NCI-H446 (cell line): ENCODE results near the gene ERCC1.
A peak's percentile ranks its signal among the peaks of the same experiment; 100 is the strongest.

Experiments
- DNase-seq, 2 experiments: peaks; one replicate each; lab custom pipeline; 2025; lab: John Stamatoyannopoulos, UW

Gene ERCC1

DNA sequence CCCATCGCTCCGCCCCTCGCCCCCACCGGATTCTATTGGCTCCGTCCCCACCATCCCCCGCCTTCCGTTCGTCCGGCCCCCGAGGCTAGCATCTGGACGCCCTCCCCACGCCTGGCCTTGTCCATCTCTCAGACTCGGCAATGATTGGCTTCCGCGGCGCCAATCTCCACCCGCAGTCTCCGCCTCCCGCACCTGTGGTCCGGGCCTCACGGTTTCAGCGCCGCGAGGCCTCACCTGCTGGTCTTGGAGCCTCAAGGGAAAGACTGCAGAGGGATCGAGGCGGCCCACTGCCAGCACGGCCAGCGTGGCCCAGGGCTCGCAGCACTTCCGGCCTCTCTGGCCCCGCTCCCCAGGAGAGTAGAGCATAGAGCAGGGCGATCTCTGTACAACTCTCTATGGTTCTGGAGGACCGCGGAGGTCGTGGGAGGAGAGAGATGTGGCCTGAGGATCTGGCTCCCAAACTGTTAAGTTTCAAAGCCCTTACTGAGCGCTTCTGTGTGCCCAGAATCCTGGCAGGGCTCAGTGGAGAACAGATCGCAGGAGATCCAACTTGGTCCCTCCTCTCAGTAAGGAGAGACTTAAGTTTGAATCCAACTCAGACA lies at the start of gene ERCC1:
Gene ERCC1, minus strand, starts transcription at position 329 of the 602 bp plus-strand sequence. CDS start 543 bp downstream, outside the sequence.
- peak; percentile 94 to 96 for DNase-seq

DNA sequence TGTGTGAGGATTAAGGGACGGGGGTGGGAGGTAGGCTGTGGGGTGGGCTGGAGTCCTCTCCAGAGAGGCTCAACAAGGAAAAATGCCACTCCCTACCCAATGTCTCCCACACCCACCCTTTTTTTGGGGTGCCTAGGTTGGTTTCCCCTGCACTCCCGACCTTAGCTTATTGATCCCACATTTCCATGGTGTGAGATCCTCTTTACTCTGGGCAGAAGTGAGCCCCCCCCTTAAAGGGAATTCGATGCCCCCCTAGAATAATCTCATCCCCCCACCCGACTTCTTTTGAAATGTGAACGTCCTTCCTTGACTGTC lies 49.6 kb upstream of the ERCC1 start:
- no peak for DNase-seq

DNA sequence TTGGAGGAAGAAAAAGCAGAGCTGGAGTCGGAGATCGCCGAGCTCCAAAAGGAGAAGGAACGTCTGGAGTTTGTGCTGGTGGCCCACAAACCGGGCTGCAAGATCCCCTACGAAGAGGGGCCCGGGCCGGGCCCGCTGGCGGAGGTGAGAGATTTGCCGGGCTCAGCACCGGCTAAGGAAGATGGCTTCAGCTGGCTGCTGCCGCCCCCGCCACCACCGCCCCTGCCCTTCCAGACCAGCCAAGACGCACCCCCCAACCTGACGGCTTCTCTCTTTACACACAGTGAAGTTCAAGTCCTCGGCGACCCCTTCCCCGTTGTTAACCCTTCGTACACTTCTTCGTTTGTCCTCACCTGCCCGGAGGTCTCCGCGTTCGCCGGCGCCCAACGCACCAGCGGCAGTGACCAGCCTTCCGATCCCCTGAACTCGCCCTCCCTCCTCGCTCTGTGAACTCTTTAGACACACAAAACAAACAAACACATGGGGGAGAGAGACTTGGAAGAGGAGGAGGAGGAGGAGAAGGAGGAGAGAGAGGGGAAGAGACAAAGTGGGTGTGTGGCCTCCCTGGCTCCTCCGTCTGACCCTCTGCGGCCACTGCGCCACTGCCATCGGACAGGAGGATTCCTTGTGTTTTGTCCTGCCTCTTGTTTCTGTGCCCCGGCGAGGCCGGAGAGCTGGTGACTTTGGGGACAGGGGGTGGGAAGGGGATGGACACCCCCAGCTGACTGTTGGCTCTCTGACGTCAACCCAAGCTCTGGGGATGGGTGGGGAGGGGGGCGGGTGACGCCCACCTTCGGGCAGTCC lies 49.0 kb upstream of the ERCC1 start:
- DNase-seq, result no peak

DNA sequence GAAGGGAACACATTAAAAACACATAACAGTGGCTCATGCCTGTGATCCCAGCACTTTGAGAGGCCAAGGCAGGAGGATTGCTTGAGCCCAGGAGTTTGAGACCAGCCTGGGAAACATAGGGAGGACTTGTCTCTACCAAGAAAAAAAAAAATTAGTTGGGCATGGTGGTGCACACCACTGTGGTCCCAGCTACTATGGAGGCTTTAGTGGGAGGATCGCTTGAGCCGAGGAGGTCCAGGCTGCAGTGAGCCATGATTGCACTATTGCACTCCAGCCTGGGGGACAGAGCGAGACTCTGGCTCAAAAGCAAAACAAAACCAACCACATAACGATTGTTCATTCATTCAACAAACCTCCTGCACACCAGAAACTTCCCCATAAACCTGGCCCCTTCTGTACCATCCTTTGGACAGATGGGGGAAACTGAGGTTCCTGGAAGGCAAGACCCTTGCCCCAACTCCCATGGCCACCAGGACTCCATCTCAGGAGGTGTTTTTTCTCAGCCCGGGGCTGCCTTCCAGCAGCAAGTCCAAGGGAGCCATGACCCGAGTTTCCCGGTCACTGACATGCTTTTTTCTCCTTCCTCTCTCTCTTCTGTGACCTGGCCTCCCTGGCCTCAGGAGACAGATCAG lies 48.3 kb upstream of the ERCC1 start:
- DNase-seq, result no peak

DNA sequence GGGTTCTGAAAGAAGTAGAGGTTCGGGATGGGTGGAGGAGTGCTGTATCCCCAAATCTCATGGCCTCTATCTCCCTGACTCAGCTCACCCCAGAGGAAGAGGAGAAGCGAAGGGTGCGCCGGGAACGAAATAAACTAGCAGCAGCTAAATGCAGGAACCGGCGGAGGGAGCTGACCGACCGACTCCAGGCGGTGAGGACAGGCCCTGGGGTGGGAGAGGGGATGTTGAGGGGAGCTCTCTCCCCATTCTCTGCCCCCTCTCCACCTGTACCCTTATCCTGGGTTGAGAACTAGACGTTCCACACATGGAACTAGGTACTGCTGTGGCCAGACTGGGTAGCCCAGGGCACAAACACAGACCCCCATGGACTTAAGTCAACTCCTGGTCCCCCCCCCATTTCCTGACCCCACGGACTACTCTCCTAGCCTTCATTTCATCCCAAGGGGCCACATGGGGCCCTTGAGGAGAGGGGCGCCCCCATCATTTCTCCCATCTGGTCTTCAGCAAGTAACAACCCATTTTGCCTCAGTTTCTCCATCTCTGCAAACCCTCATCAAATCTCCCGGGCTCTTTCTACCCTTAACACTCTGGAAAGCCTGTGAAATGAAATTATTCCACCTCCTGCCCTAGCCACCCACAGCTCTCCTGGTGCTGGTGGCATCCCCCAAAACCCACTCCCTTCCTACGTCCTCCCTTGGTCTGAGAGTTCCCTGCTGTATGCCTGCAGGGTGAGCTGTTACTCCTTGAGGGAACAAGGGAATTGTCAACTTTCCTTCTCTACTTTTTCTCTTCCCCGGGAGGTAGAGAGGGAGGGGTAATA lies 47.6 kb upstream of the ERCC1 start:
- DNase-seq, result no peak

DNA sequence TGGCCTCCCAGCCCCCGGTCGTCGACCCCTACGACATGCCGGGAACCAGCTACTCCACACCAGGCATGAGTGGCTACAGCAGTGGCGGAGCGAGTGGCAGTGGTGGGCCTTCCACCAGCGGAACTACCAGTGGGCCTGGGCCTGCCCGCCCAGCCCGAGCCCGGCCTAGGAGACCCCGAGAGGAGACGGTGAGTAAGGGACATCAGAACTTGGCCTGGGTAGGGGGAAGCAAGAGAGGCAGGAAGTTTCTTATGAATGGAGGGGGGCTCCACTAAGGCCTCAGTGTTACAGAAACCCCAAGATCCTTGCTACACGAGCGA lies 47.0 kb upstream of the ERCC1 start:
- DNase-seq, result no peak

DNA sequence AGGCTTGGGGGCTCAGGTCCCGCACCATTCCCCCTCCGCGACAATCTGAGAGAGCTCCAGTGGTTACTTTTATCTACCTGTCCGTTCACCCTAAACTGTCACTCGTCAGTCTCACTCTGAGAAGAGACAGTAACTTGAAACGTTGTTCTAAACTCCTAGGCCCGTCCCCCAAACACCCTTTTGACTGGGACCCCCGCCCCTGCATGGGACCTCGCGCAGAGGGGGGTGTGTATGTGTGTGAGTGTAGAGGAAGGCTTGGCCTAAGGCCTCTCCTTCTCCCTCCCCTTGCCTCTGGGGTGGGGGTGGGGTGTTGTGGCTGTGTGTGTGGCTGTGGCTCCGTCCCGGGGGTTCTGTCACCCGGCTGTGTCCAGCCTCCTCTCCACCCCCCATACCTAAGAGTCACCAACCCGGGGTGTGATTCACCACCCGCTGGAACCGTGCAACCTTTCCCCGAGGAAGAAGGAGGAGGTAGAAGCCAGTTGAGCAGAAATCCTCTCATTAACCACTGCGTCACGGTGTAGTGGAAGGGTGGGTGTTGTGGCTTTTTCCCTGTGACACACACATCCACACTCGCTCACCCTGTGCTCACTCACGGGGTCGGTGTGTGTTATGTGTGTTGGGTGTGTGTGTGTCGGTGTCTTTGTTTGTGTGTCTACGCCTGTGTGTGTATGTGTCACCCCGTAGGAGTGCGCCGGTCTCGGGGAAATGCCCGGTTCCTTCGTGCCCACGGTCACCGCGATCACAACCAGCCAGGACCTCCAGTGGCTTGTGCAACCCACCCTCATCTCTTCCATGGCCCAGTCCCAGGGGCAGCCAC lies 46.4 kb upstream of the ERCC1 start:
- DNase-seq, result no peak

DNA sequence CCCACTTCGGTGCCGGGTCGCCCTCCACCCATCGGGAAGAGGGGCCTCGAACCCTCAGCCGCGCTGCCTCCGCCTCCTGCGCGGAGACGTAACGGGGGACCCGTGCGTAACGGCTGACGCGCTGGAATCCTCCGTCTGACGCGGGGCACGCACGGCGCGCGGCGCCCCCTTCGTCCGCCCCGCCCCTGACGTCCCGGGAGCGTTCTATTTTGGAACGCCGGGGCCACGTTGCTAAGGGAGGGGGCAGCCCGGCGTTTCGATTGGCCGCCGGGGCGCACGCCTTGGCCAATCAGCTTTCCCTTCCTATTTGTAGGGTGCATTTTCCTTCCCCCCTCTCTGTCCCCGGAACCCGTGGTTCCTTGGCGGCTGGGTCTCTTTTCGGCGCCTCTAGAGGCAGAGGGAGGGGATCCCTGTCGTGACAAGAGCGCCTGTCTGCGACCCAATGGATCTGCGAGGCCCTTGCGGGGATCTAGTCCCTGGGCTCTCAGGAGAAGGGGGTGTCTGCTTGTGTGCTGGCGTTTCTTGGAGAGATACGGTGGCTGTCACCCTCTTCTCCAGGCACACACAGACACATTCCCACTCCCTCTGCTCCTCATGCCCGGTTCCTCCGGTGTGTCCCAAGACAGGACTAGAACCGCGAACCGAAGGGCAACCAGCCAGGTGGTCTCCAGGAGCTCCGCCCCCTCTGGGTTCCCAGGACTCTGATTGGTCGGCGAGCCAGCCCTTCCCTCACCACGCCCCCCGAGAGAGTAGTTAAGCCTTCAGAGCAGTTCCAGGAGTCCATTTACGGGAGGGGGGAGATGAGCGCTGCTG lies 45.6 kb upstream of the ERCC1 start:
- DNase-seq, result peak; percentile 92 to 98

DNA sequence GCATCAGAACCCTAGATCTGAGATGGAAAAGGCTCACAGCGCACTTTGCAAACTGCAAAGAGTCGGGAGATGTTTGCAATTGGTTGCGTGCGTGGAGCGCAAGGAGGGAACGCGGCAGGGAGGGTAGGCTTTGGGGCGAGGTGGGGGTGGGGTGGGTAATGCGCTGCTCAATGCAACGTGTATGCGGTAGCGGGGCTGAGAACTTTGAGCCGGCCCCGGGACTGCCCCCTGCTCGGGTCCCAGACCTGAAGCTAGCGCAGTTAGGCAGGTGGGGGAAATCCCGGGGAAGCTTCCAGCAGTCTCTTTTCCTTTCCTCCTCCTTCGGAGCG lies 45.0 kb upstream of the ERCC1 start:
- DNase-seq, result no peak

DNA sequence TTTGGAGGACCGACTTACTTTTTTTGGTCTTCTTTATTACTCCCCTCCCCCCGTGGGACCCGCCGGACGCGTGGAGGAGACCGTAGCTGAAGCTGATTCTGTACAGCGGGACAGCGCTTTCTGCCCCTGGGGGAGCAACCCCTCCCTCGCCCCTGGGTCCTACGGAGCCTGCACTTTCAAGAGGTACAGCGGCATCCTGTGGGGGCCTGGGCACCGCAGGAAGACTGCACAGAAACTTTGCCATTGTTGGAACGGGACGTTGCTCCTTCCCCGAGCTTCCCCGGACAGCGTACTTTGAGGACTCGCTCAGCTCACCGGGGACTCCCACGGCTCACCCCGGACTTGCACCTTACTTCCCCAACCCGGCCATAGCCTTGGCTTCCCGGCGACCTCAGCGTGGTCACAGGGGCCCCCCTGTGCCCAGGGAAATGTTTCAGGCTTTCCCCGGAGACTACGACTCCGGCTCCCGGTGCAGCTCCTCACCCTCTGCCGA lies 44.5 kb upstream of the ERCC1 start:
- no peak for DNase-seq

DNA sequence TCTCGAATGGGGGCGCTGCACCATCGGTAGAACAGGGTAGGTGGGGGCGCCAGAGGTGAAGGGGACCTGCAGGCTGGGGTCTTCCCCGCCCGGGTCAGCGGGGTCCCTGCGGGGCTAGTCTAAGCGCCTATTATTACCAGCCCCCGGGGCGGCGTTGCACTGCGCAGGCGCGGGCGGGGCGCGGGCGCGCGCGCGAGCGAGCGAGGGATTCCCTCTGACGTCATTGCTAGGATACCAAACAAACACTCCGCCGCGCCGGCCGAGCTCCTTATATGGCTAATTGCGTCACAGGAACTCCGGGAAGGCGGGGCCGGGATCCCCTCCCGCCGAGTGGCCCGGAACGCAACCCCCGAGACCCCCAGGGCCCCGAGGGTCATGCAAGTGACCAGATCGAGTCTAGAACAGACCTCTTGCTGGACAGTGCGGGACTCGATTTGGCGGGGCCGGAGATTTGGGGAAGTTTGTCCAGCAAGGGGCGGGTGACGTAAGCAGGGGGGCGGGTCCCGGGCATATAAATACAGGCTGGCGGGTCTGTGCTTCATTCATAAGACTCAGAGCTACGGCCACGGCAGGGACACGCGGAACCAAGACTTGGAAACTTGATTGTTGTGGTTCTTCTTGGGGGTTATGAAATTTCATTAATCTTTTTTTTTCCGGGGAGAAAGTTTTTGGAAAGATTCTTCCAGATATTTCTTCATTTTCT lies 43.9 kb upstream of the ERCC1 start, which contains the start of gene FOSB:
Gene FOSB, plus strand, starts transcription at position 541 of the 703 bp plus-strand sequence. CDS start 591 bp downstream, outside the sequence.
- DNase-seq, result peak; percentile 97 to 98

DNA sequence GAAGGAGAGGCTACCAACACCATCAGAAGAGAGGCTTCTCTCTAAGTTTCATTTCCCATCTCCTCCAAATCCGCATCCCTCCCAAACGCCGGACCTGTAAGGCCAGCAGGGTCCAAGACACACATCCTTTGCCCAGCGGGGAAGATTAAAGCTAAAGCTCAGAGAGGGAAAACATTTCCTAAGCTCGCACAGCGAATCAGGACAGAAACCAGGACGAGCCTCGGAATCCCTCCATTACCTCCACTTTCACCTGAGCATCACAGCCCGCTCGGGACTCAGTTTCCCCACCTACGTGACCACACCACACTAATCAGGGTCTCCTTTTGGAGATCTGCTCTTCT lies 43.4 kb upstream of the ERCC1 start:
- DNase-seq, result no peak

- DNase-seq, result no peak
These were observed 41.2 kb upstream of the ERCC1 start for GRCh38 chr19:45464852-45465441.

GRCh38 chr19:45464274-45464673 lies 40.6 kb upstream of the ERCC1 start:
- DNase-seq, result no peak

GRCh38 chr19:45463241-45463640 lies 39.5 kb upstream of the ERCC1 start:
- DNase-seq, result no peak

DNA sequence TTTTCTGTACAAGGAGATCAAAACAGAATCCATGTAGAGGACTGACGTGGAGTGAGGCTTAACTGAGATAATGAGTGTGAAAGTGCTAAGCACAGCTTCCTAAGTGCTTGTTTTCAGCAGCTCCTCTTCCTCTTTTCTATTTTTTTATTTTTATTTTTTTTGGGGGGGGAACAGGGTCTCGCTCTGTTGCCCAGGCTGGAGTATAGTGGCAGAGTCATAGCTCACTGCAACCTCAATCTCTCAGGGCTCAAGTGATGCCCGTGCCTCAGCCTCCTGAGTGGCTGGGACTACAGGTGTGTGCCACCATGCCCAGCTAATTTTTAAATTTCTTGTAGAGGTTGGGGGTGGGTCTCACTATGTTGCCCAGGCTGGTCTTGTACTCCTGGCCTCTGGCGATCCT lies 38.5 kb upstream of the ERCC1 start:
- no peak for DNase-seq

GRCh38 chr19:45460807-45461347 lies 37.2 kb upstream of the ERCC1 start:
- DNase-seq, result no peak

DNA sequence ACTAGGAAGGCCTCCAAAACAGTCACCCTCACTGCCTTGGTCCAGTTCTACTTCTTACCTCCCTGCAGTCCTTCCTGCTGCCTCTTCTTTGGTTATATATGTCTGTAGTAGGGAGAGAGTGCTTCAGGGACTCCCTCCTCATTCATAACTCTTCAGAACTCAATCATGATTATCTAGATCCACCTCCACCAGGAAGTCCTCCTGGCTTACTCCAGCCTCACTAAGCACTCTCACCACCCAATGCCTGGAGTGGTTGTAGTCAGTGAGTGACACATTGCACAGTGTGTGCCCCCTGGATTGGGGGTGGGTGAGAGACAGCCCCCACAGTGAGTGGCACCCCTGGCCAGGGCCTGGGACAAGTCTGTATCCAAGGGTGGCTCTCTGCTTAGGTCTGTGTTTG lies 34.1 kb upstream of the ERCC1 start:
- no peak for DNase-seq

DNA sequence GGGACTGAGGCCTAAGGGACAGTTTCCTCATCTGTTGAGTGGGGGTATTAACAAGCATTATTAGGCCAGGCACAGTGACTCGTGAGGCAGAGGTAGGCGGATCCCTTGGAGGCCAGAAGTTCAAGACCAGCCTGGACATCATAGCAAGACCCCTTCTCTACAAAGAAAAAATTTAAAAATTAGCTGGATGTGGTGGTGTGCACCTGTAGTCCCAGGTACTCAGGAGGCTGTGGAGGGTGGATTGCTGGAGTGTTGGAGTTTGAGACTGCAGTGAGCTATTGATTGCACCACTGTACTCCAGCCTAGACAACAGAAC lies 32.7 kb upstream of the ERCC1 start:
- no peak for DNase-seq
